ENCODE results near the gene RGL4.

- TF ChIP-seq CTCF (IDR thresholded peaks at IDR 0.05) (no peak), POLR2A (IDR thresholded peaks at IDR 0.05) (no peak)
Measured at GRCh38 chr22:23696326-23696851, 5.6 kb downstream of the RGL4 start.

Data from ovary (tissue), 3 donors.